ENCODE results near the gene GNAZ. TPM values are rescaled to one million over a fixed set of nuclear protein-coding genes. Genes with fewer than 3 reads are reported as not detected.
A peak's percentile ranks its signal among the peaks of the same experiment; 100 is the strongest.

Gene GNAZ
- total RNA-seq, 4 donors from 2014 or later: 5.6 to 21.6 (median 12.1) TPM

- DNase-seq: no peak
- Histone ChIP-seq H3K36me3 (no peaks in the 10 kb centered on the region), H3K4me1 (no peaks in the 10 kb centered on the region), H3K4me3 (no peak overlapping the region), H3K9me3 (peaks cover 0 to 7% of the 10 kb centered on the region in 2 donors), H3K27ac (no peak overlapping the region), H3K27me3 (no peaks in the 10 kb centered on the region)
- intact Hi-C loops (cut with DNase I; ENCODE audit: low total_unique reads): no loop called here
- TF ChIP-seq CTCF (IDR thresholded peaks at IDR 0.05) (no peak), POLR2A (IDR thresholded peaks at IDR 0.05) (no peak)
These were observed 10.9 kb upstream of the GNAZ start for GRCh38 chr22:23059284-23059948.

GRCh38 chr22:23060612-23061400 is 9.5 kb upstream of the GNAZ start:
- TF ChIP-seq POLR2A (IDR thresholded peaks at IDR 0.05): no peak
- no peak for TF ChIP-seq CTCF (IDR thresholded peaks at IDR 0.05)
- H3K36me3 ChIP-seq: no peaks in the 10 kb centered on the region
- H3K9me3 ChIP-seq: peaks cover 0 to 6% of the 10 kb centered on the region in 2 donors
- no peaks in the 10 kb centered on the region for H3K4me1 ChIP-seq
- H3K4me3 ChIP-seq: no peak overlapping the region
- no peak for DNase-seq
- no peak overlapping the region for H3K27ac ChIP-seq
- no peaks in the 10 kb centered on the region for H3K27me3 ChIP-seq
- intact Hi-C loops (cut with DNase I; ENCODE audit: low total_unique reads): no loop called here

- Histone ChIP-seq H3K27me3 (no peaks in the 10 kb centered on the region), H3K9me3 (no peaks in the 10 kb centered on the region), H3K27ac (no peak overlapping the region), H3K4me1 (no peaks in the 10 kb centered on the region), H3K36me3 (no peaks in the 10 kb centered on the region), H3K4me3 (no peak overlapping the region)
- TF ChIP-seq POLR2A (IDR thresholded peaks at IDR 0.05): no peak
- TF ChIP-seq CTCF (IDR thresholded peaks at IDR 0.05): no peak
- intact Hi-C loops (cut with DNase I; ENCODE audit: low total_unique reads): no loop called here
- peak in 1 of 2 donors; percentile 3 for DNase-seq
These were observed 8.6 kb upstream of the GNAZ start for GRCh38 chr22:23061471-23062280.

GRCh38 chr22:23062616-23063538 is 7.4 kb upstream of the GNAZ start:
- TF ChIP-seq CTCF (IDR thresholded peaks at IDR 0.05): no peak
- TF ChIP-seq POLR2A (IDR thresholded peaks at IDR 0.05): no peak
- DNase-seq: peak in 1 of 2 donors; percentile 3
- intact Hi-C loops (cut with DNase I; ENCODE audit: low total_unique reads): no loop called here
- H3K4me1 ChIP-seq: no peaks in the 10 kb centered on the region
- no peaks in the 10 kb centered on the region for H3K36me3 ChIP-seq
- no peak overlapping the region for H3K27ac ChIP-seq
- no peaks in the 10 kb centered on the region for H3K27me3 ChIP-seq
- H3K4me3 ChIP-seq: no peak overlapping the region
- H3K9me3 ChIP-seq: no peaks in the 10 kb centered on the region
